Right lobe of liver (tissue), 6 donors: ENCODE data around the gene SPTBN4. TPM values are rescaled to one million over a fixed set of nuclear protein-coding genes. Genes with fewer than 3 reads are reported as not detected.

Source experiments
- ATAC-seq, 4 donors: fragments of 200-7000 bp; cut with Tn5 transposase; one replicate each; pipeline ENCODE4 v1.9.1; 2020; ENCODE audit warnings: mild to moderate bottlenecking in 4 of 4, moderate library complexity in 4 of 4
- DNase-seq, 3 donors: peaks; one replicate each; pipeline ENCODE4 v3.0.0-alpha.2; 2020
- H3K27ac ChIP-seq, 3 donors: fragments of 200-600 bp; one replicate each; pipeline ENCODE4 v1.8.0; 2022
- H3K27me3 ChIP-seq, 2 donors: fragments of 200-600 bp; one replicate each; pipeline ENCODE4 v1.8.0; 2022
- H3K36me3 ChIP-seq, 4 donors: fragments of 200-600 bp; sonication (generic) in 1 of 4; one replicate each; pipeline versions ENCODE4 v1.5.1 to v1.8.0; 2017 to 2022; ENCODE audit warnings: control low read depth in 1 of 4
- H3K4me1 ChIP-seq, 4 donors: fragments of 200-600 bp; sonication (generic) in 1 of 4; one replicate each; pipeline versions ENCODE4 v1.5.1 to v1.8.0; 2017 to 2022; ENCODE audit warnings: control low read depth in 1 of 4
- H3K4me3 ChIP-seq, 3 donors: fragments of 200-600 bp; one replicate each; pipeline ENCODE4 v1.8.0; 2022
- H3K9me3 ChIP-seq, 4 donors: fragments of 200-600 bp; sonication (generic) in 1 of 4; one replicate each; pipeline versions ENCODE4 v1.5.1 to v1.8.0; 2017 to 2022; ENCODE audit warnings: control low read depth in 1 of 4
- POLR2A ChIP-seq: fragments of 450-650 bp; IDR thresholded peaks from one replicate; pipeline ENCODE4 v1.6.1; 2017; ENCODE audit warnings: antibody characterized with exemption, mild to moderate bottlenecking
- WGBS: methylation state at CpG from one replicate; pipeline ENCODE4 v1.1.6; 2018; ENCODE audit warnings: low coverage, low lambda C conversion rate; ENCODE audit not compliant: insufficient coverage; ENCODE audit errors: missing lambda C conversion rate; 5-methylcytosine and 5-hydroxymethylcytosine counted together
- intact Hi-C, 2 donors: fragments of 100-400 bp; cut with DNase I; formaldehyde crosslinking; loops; one replicate each; pipeline versions ENCODE4 v1.11.2 to v1.14.1; 2022
- total RNA-seq, 6 experiments: library from RNA; depleted of rRNA in 2 of 6; stranded (reverse); fragments of >200 nt in 2 of 6; fragmentation: NEBNext Ultra II Directional in 3 of 6; extraction: Animal tissue kit (Norgen Biotek cat#: 25700) in 3 of 6; gene quantifications; one replicate each; pipeline versions ENCODE4 v1.1.0 to v1.2.4, GENCODE V29; 2016 to 2023
- TF ChIP-seq, protein P1 (sequence below), 4 donors: fragments of 200-600 bp in 3 of 4; fragments of 450-650 bp in 1 of 4; IDR thresholded peaks; one replicate each; pipeline versions ENCODE4 v1.5.1 to v1.8.0; 2016 to 2022; ENCODE audit warnings: antibody characterized with exemption in 4 of 4, mild to moderate bottlenecking in 2 of 4
- donor health status: DM: no; HTN: yes; CAD: no.
- donor health status: DM: no; HTN: no; CAD: no.
- donor health status: DM: no; HTN: no; CAD: no.
- donor health status: DM: no; HTN: yes; CAD: no.
- donor health status: DM: no; HTN: yes; CAD: no.

SPTBN4 gene
- total RNA-seq, 6 experiments from 2014 or later = 0.44 to 1.6 (median 0.65) TPM

DNA sequence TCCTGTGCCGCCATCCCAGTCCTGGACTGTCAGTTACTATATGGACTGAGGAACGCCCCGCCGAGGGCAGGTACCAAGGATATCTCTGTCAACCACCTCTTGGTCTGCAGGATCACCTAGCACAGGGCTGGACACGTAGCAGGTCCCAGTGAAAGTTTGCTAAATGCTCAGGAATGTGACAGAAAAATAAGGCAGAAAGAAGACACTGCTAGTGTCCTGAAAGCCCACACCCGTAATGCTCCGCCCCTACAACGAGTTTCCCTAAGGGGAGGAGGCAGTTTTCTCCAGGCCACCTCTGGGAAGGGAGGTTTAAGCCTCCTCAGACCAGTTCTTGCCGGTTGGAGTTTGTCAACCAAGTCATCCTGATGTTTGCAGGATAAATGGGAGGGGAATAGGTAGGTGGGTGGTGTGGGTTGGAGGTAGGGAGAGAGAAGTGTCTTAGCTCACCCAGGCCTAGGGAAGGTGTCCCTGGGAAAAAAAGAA lies 21.0 kb upstream of the SPTBN4 start:
- WGBS = 66% methylated on average over 9 of the region's 9 CpGs
- no peaks in the 10 kb centered on the region for H3K27me3 ChIP-seq
- TF ChIP-seq, protein P1, sequence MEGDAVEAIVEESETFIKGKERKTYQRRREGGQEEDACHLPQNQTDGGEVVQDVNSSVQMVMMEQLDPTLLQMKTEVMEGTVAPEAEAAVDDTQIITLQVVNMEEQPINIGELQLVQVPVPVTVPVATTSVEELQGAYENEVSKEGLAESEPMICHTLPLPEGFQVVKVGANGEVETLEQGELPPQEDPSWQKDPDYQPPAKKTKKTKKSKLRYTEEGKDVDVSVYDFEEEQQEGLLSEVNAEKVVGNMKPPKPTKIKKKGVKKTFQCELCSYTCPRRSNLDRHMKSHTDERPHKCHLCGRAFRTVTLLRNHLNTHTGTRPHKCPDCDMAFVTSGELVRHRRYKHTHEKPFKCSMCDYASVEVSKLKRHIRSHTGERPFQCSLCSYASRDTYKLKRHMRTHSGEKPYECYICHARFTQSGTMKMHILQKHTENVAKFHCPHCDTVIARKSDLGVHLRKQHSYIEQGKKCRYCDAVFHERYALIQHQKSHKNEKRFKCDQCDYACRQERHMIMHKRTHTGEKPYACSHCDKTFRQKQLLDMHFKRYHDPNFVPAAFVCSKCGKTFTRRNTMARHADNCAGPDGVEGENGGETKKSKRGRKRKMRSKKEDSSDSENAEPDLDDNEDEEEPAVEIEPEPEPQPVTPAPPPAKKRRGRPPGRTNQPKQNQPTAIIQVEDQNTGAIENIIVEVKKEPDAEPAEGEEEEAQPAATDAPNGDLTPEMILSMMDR (IDR thresholded peaks at IDR 0.05) = no peak
- no peak for TF ChIP-seq POLR2A
- H3K36me3 ChIP-seq = peaks cover 0 to 40% (median 15%) of the 10 kb centered on the region in 4 donors
- H3K9me3 ChIP-seq = no peaks in the 10 kb centered on the region
- no peak overlapping the region for H3K4me3 ChIP-seq
- no peak overlapping the region for H3K27ac ChIP-seq
- ATAC-seq (no peak), DNase-seq (no peak)
- intact Hi-C loops = no loop called here
- peaks cover 0 to 12% (median 5%) of the 10 kb centered on the region in 4 donors for H3K4me1 ChIP-seq

DNA sequence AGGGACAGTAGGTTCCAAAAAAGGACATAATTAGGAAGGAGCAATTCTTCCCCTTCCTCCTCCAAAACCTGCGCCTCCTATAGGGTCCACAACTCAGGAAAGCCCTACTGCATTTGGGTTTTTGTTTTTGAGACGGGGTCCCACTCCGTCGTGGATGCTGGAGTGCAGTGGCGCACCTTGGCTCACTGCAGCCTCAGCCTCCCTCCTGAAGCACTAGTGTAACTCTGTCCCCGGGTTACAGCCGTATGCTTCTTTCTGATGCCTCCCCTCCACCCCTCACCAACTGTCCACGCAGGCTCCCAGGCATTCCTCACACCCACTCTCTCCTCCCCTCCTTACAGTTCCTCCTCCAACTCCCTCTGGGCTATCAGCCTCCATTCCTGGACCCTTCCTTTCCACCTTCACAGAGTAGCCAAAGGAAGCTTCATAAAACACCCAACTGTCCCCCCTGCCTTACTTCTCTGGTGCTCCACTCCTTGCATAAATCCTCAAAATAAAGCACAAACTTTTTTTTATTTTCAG lies 20.5 kb upstream of the SPTBN4 start:
- Histone ChIP-seq H3K27ac (no peak overlapping the region), H3K9me3 (no peaks in the 10 kb centered on the region), H3K27me3 (no peaks in the 10 kb centered on the region), H3K4me1 (peaks cover 0 to 12% (median 5%) of the 10 kb centered on the region in 4 donors), H3K4me3 (no peak overlapping the region), H3K36me3 (peaks cover 0 to 35% (median 12%) of the 10 kb centered on the region in 4 donors)
- intact Hi-C loops = no loop called here
- DNase-seq = no peak
- ATAC-seq = no peak
- 78% methylated on average over 5 of the region's 8 CpGs for WGBS
- TF ChIP-seq POLR2A = no peak
- TF ChIP-seq, protein P1 (IDR thresholded peaks at IDR 0.05) = no peak

DNA sequence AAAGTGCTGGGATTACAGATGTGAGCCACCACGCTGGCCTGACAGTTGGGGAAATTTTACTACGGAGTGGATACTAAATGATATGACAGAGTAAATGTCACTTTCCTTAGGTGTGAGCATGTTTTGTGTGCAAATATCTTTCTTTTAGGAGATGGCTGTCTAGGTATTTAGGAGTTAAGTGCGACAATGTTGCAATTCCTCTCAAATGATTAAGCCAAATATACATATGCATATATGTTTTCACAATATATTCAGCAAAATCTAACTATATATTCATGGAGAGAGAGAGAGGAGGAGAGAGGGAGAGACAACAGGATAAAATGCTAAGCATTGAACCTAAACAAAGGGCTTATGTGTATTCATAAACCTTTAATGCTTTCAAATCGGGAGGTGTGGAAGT lies 17.3 kb upstream of the SPTBN4 start:
- DNase-seq (no peak), ATAC-seq (no peak)
- Histone ChIP-seq H3K36me3 (peaks cover 0 to 34% (median 5%) of the 10 kb centered on the region in 4 donors), H3K27me3 (no peaks in the 10 kb centered on the region), H3K4me1 (peaks cover 0 to 4% (median 0%) of the 10 kb centered on the region in 4 donors), H3K27ac (no peak overlapping the region), H3K9me3 (no peaks in the 10 kb centered on the region), H3K4me3 (no peak overlapping the region)
- intact Hi-C loops = no loop called here
- WGBS = 89% methylated on average over 4 of the region's 4 CpGs
- TF ChIP-seq POLR2A = no peak
- TF ChIP-seq, protein P1 (IDR thresholded peaks at IDR 0.05) = no peak

DNA sequence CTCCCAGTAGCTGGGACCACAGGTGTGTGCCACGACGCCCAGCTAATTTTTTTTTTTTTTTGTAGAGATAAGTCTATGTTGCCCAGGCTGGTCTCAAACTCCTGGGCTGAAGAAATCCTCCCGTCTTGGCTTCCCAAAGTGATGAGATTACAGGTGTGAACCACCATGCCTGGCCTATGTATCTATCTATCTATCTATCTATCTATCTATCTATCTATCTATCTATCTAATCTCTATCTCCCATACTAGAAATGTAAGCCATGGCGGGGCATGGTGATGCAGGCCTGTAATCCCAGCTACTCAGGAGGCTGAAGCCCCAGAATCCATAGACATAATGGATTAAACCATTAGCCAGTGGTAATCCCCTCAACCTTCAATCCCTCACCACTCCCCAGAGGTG lies 16.1 kb upstream of the SPTBN4 start:
- no peak for ATAC-seq
- H3K36me3 ChIP-seq = peaks cover 0 to 42% (median 8%) of the 10 kb centered on the region in 4 donors
- 89% methylated on average over 3 of the region's 4 CpGs for WGBS
- H3K27ac ChIP-seq = no peak overlapping the region
- no peak for TF ChIP-seq POLR2A
- TF ChIP-seq, protein P1 (IDR thresholded peaks at IDR 0.05) = no peak
- no peak for DNase-seq
- H3K4me3 ChIP-seq = no peak overlapping the region
- H3K4me1 ChIP-seq = no peaks in the 10 kb centered on the region
- intact Hi-C loops = no loop called here
- no peaks in the 10 kb centered on the region for H3K27me3 ChIP-seq
- no peaks in the 10 kb centered on the region for H3K9me3 ChIP-seq
